Caco-2 (cell line): ENCODE results near the gene GPX1. TPM values are rescaled to one million over a fixed set of nuclear protein-coding genes. Genes with fewer than 3 reads are reported as not detected.

ENCODE experiments used
- BruUV-seq: library from RNA; stranded (reverse); fragments of 400-500 nt; replicated peaks from 2 replicates; lab custom pipeline; 2021; lab: Mats Ljungman, UMichigan
- CTCF ChIA-PET: fragments of 300-600 bp; sonication (Branson Sonifier 250); formaldehyde crosslinking; loops from one replicate; lab custom pipeline; 2022; ENCODE audit warnings: antibody characterized with exemption; lab: Charles Lee
- POLR2A ChIA-PET: fragments of 300-600 bp; sonication (Branson Sonifier 250); formaldehyde crosslinking; loops from one replicate; lab custom pipeline; 2022; ENCODE audit warnings: antibody characterized with exemption; lab: Charles Lee
- DNase-seq, 2 experiments: peaks; one replicate each; pipeline versions ENCODE4 v3.0.0 to v3.0.0-alpha.2; 2020 to 2022
- H3K27me3 ChIP-seq: replicated peaks from 2 replicates; pipeline ENCODE4 v1.6.0; 2011; ENCODE audit warnings: low read length; ENCODE audit not compliant: control insufficient read depth, insufficient read depth
- H3K36me3 ChIP-seq: 2 replicates; pipeline ENCODE4 v1.5.1; 2011; ENCODE audit warnings: low read length; ENCODE audit not compliant: control insufficient read depth, insufficient read depth
- H3K4me1 ChIP-seq: fragments of 250-450 bp; sonication (Bioruptor Pico); 2 replicates; pipeline ENCODE4 v1.5.1; 2020; ENCODE audit warnings: mild to moderate bottlenecking
- H3K4me3 ChIP-seq: 2 replicates; pipeline ENCODE4 v1.5.1; 2011; ENCODE audit warnings: low read depth, mild to moderate bottlenecking, control low read depth, low read length
- H3K9me3 ChIP-seq: fragments of 250-450 bp; sonication (Bioruptor Pico); 2 replicates; pipeline ENCODE4 v1.5.1; 2020; ENCODE audit warnings: mild to moderate bottlenecking, moderate library complexity
- H3K27ac Mint-ChIP-seq: one replicate; pipeline ENCODE4 v1.8.0; 2022; ENCODE audit warnings: mixed read lengths; ENCODE audit not compliant: unreplicated experiment
- H3K27me3 Mint-ChIP-seq: one replicate; pipeline ENCODE4 v1.8.0; 2022; ENCODE audit warnings: mixed read lengths; ENCODE audit not compliant: insufficient read depth, unreplicated experiment
- H3K36me3 Mint-ChIP-seq: one replicate; pipeline ENCODE4 v1.8.0; 2022; ENCODE audit warnings: mild to moderate bottlenecking, mixed read lengths; ENCODE audit not compliant: insufficient read depth, unreplicated experiment
- H3K4me1 Mint-ChIP-seq: one replicate; pipeline ENCODE4 v1.8.0; 2022; ENCODE audit warnings: low read depth, mixed read lengths; ENCODE audit not compliant: unreplicated experiment
- H3K4me3 Mint-ChIP-seq: one replicate; pipeline ENCODE4 v1.8.0; 2022; ENCODE audit warnings: mild to moderate bottlenecking, moderate library complexity, mixed read lengths; ENCODE audit not compliant: unreplicated experiment
- H3K9me3 Mint-ChIP-seq: one replicate; pipeline ENCODE4 v1.8.0; 2022; ENCODE audit warnings: mixed read lengths; ENCODE audit not compliant: unreplicated experiment
- intact Hi-C: fragments of 100-400 bp; cut with micrococcal nuclease; formaldehyde crosslinking; loops from one replicate; pipeline ENCODE4 v1.10.0; 2022; ENCODE audit not compliant: unreplicated experiment
- total RNA-seq: library from RNA; stranded (reverse); gene quantifications from 2 replicates; pipeline ENCODE4 v1.2.3, GENCODE V29; 2022
- TF ChIP-seq, protein P1 (sequence below), 2 experiments: fragments of 200-600 bp in 1 of 2; IDR thresholded peaks; 1 replicate in 1 of 2; 2 replicates in 1 of 2; pipeline versions ENCODE4 v1.5.1 to v1.8.0; 2011 to 2022; ENCODE audit warnings: antibody characterized with exemption in 1 of 2, control low read depth in 1 of 2, inconsistent platforms in 1 of 2, low read depth in 1 of 2, low read length in 1 of 2, mild to moderate bottlenecking in 1 of 2, moderate library complexity in 1 of 2; ENCODE audit not compliant: insufficient read depth in 1 of 2, severe bottlenecking in 1 of 2, unreplicated experiment in 1 of 2

GPX1 gene
- total RNA-seq, 1 experiment from 2014 or later, result 197 TPM

DNA sequence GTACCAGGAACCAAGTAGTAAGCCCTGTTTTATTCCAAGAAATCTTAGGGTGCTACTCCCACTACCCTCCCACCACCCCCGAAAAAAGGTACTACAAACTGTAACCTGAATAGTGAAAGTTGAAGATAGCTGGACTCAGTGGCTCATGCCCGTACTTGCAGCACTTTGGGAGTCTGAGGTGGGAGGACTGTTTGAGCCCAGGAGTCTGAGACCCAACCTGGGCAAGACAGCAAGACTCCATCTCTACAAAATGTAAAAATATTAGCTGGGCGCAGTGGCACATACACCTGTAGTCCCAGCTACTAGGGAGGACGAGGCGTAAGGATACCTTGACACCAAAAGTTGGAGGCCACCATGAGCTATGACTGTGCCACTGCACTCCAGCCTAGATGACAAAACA lies 45.7 kb upstream of the GPX1 start:
- H3K9me3 Mint-ChIP-seq, result no peaks in the 10 kb centered on the region
- H3K27ac Mint-ChIP-seq, result no peak overlapping the region
- TF ChIP-seq, protein P1, sequence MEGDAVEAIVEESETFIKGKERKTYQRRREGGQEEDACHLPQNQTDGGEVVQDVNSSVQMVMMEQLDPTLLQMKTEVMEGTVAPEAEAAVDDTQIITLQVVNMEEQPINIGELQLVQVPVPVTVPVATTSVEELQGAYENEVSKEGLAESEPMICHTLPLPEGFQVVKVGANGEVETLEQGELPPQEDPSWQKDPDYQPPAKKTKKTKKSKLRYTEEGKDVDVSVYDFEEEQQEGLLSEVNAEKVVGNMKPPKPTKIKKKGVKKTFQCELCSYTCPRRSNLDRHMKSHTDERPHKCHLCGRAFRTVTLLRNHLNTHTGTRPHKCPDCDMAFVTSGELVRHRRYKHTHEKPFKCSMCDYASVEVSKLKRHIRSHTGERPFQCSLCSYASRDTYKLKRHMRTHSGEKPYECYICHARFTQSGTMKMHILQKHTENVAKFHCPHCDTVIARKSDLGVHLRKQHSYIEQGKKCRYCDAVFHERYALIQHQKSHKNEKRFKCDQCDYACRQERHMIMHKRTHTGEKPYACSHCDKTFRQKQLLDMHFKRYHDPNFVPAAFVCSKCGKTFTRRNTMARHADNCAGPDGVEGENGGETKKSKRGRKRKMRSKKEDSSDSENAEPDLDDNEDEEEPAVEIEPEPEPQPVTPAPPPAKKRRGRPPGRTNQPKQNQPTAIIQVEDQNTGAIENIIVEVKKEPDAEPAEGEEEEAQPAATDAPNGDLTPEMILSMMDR (IDR thresholded peaks at IDR 0.05; ENCODE audit: insufficient read depth in 1 of 2, low read depth in 1 of 2, low read length in 1 of 2, severe bottlenecking in 1 of 2, unreplicated experiment in 1 of 2), result no peak
- no peak overlapping the region for H3K4me3 Mint-ChIP-seq
- H3K4me1 Mint-ChIP-seq, result peaks cover 12% of the 10 kb centered on the region
- Histone ChIP-seq H3K27me3 (no peaks in the 10 kb centered on the region), H3K9me3 (no peaks in the 10 kb centered on the region), H3K36me3 (no peaks in the 10 kb centered on the region; the same call in none of the 2 replicates), H3K4me3 (no peak overlapping the region), H3K4me1 (peaks cover 9% of the 10 kb centered on the region; the same call in 1 of the 2 replicates)
- no TSS peak for BruUV-seq
- no peaks in the 10 kb centered on the region for H3K27me3 Mint-ChIP-seq
- no peak for DNase-seq
- H3K36me3 Mint-ChIP-seq, result peaks cover 39% of the 10 kb centered on the region
- ChIA-PET CTCF (no interaction called here), POLR2A (no interaction called here)
- intact Hi-C loops, result no loop called here

DNA sequence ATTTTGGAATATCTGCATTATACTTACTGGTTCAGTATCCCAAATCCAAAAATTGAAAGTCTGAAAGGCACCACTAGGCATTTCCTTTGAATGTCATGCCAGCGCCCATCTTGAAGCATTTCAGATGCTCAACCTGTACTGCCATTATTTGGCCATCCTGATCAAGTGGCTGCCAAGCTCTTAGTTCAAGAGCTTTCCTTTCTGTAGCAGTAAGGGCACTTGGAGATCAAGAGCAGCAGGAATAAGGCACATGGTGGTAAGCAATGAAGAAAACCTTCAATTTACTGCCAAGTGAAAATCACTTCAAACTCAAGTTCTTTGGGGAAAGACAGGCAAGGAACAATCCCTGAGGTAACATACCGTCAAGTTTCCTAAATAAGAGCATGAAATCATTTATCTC lies 43.6 kb upstream of the GPX1 start:
- H3K4me1 ChIP-seq, result peaks cover 13% of the 10 kb centered on the region
- no TSS peak for BruUV-seq
- no peaks in the 10 kb centered on the region for H3K27me3 ChIP-seq
- no peaks in the 10 kb centered on the region for H3K27me3 Mint-ChIP-seq
- intact Hi-C loops, result no loop called here
- no peaks in the 10 kb centered on the region; the same call in none of the 2 replicates for H3K36me3 ChIP-seq
- TF ChIP-seq, protein P1 (IDR thresholded peaks at IDR 0.05; ENCODE audit: insufficient read depth in 1 of 2, low read depth in 1 of 2, low read length in 1 of 2, severe bottlenecking in 1 of 2, unreplicated experiment in 1 of 2), result no peak
- POLR2A ChIA-PET, result no interaction called here
- no peak overlapping the region for H3K4me3 Mint-ChIP-seq
- no peak for DNase-seq
- no peak overlapping the region for H3K4me3 ChIP-seq
- no peak overlapping the region for H3K27ac Mint-ChIP-seq
- CTCF ChIA-PET, result no interaction called here
- H3K9me3 Mint-ChIP-seq, result no peaks in the 10 kb centered on the region
- H3K9me3 ChIP-seq, result no peaks in the 10 kb centered on the region
- peaks cover 46% of the 10 kb centered on the region for H3K36me3 Mint-ChIP-seq
- peaks cover 18% of the 10 kb centered on the region for H3K4me1 Mint-ChIP-seq

DNA sequence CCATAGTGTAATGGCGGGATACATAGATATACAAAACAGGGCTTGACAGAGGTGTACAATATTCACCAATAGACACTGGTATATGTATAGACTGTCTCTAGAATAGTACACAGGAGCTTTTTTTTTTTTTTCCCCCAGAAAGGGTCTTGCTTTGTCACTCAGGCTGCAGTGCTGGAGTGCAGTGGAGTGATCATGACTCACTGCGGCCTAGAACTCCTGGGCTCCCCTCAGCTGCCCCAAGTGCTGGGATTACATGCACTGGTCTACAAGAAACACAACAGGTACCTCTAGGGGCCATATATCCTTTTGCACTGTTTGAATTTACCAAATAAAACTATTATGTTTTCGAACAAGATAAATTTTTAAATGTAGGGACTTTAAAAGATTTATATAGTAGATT lies 41.3 kb upstream of the GPX1 start:
- POLR2A ChIA-PET, result interaction anchor here (1.1 kb wide), 1 partner anchor 59 kb away, joined by 6 read pairs; the partner anchor contains the start of gene USP4
- Histone ChIP-seq H3K27me3 (no peaks in the 10 kb centered on the region), H3K4me3 (no peak overlapping the region), H3K4me1 (peaks cover 19% of the 10 kb centered on the region), H3K9me3 (no peaks in the 10 kb centered on the region), H3K36me3 (peaks cover 1% of the 10 kb centered on the region)
- no peak overlapping the region for H3K27ac Mint-ChIP-seq
- CTCF ChIA-PET, result no interaction called here
- H3K9me3 Mint-ChIP-seq, result no peaks in the 10 kb centered on the region
- TF ChIP-seq, protein P1 (IDR thresholded peaks at IDR 0.05; ENCODE audit: insufficient read depth in 1 of 2, low read depth in 1 of 2, low read length in 1 of 2, severe bottlenecking in 1 of 2, unreplicated experiment in 1 of 2), result no peak
- peaks cover 54% of the 10 kb centered on the region for H3K36me3 Mint-ChIP-seq
- H3K4me1 Mint-ChIP-seq, result peaks cover 20% of the 10 kb centered on the region
- intact Hi-C loops, result no loop called here
- DNase-seq, result no peak
- no TSS peak for BruUV-seq
- H3K27me3 Mint-ChIP-seq, result no peaks in the 10 kb centered on the region
- no peak overlapping the region for H3K4me3 Mint-ChIP-seq
